HepG2 (cell line): ENCODE measurements around the gene FOXL3. TPM values are rescaled to one million over a fixed set of nuclear protein-coding genes. Genes with fewer than 3 reads are reported as not detected.

Experiments used
- ATAC-seq: fragments of 200-7000 bp; cut with Tn5 transposase; 3 replicates; pipeline ENCODE4 v1.9.1; 2020; ENCODE audit warnings: mild to moderate bottlenecking, moderate library complexity
- BruUV-seq: library from RNA; stranded (reverse); fragments of 400-500 nt; replicated peaks from 2 replicates; lab custom pipeline; 2021; lab: Mats Ljungman, UMichigan
- CTCF ChIA-PET: fragments of 300-600 bp; formaldehyde crosslinking; extraction: SDS; loops from one replicate; lab custom pipeline; 2021; ENCODE audit warnings: low total read pairs, inconsistent platforms, low intra/inter-chr PET ratio; lab: Yijun Ruan, JAX
- POLR2A ChIA-PET: fragments of 350-600 bp; sonication (Branson Sonifier 250); formaldehyde crosslinking; loops from one replicate; lab custom pipeline; 2020; ENCODE audit warnings: antibody characterized with exemption, inconsistent platforms; lab: Yijun Ruan, JAX
- DNase-seq: peaks from one replicate; pipeline ENCODE4 v3.0.0-alpha.2; 2015; ENCODE audit warnings: low spot score
- FAIRE-seq: peaks from 3 replicates; lab custom pipeline; 2011; peaks lifted over from hg19 to GRCh38; lab: Jason Lieb, UNC
- H2AFZ ChIP-seq: one replicate; pipeline ENCODE4 v1.6.1; 2011; ENCODE audit warnings: low read length, inconsistent platforms
- H3K27ac ChIP-seq: fragments of 300-600 bp; 3 replicates; pipeline ENCODE4 v1.8.0; 2011; ENCODE audit warnings: mixed run types, mild to moderate bottlenecking, mixed read lengths, low read length, inconsistent platforms; ENCODE audit not compliant: insufficient read depth; ENCODE audit errors: extremely low read length
- H3K27me3 ChIP-seq, 2 experiments: fragments of 200-600 bp in 1 of 2; 2 replicates in 1 of 2; 3 replicates in 1 of 2; pipeline versions ENCODE4 v1.6.0 to v1.8.0; 2011; ENCODE audit warnings: low read length in 2 of 2, mild to moderate bottlenecking in 2 of 2, moderate library complexity in 2 of 2, inconsistent platforms in 1 of 2; ENCODE audit not compliant: insufficient read depth in 2 of 2, control insufficient read depth in 1 of 2
- H3K36me3 ChIP-seq, 2 experiments: fragments of 200-600 bp in 1 of 2; replicated peaks in 1 of 2; 2 replicates in 1 of 2; 3 replicates in 1 of 2; pipeline versions ENCODE4 v1.5.1 to v1.8.0; 2011; ENCODE audit warnings: low read length in 2 of 2, inconsistent platforms in 1 of 2; ENCODE audit not compliant: insufficient read depth in 2 of 2, control insufficient read depth in 1 of 2
- H3K4me1 ChIP-seq: 2 replicates; pipeline ENCODE4 v1.5.1; 2012; ENCODE audit warnings: low read length, inconsistent platforms; ENCODE audit not compliant: insufficient read depth
- H3K4me2 ChIP-seq: 2 replicates; pipeline ENCODE4 v1.6.0; 2011; ENCODE audit warnings: low read depth, low read length, inconsistent platforms
- H3K4me3 ChIP-seq, 3 experiments: fragments of 200-600 bp in 1 of 3; sonication (generic), shearing (Covaris generic) in 1 of 3; replicated peaks in 1 of 3; 2 replicates each; pipeline ENCODE4 v1.5.1; 2011 to 2016; ENCODE audit warnings: low read length in 3 of 3, inconsistent platforms in 2 of 3, low read depth in 2 of 3, mild to moderate bottlenecking in 2 of 3, control low read depth in 1 of 3, mixed read lengths in 1 of 3; ENCODE audit not compliant: insufficient read depth in 1 of 3
- H3K79me2 ChIP-seq: one replicate; pipeline ENCODE4 v1.6.1; 2011; ENCODE audit warnings: low read length, inconsistent platforms; ENCODE audit not compliant: insufficient read depth
- H3K9ac ChIP-seq: 2 replicates; pipeline ENCODE4 v1.6.0; 2011; ENCODE audit warnings: mild to moderate bottlenecking, low read depth, low read length, inconsistent platforms; ENCODE audit not compliant: insufficient read depth
- H3K9me3 ChIP-seq: 2 replicates; pipeline ENCODE4 v1.5.1; 2012; ENCODE audit warnings: mild to moderate bottlenecking, low read length
- H4K20me1 ChIP-seq: 2 replicates; pipeline ENCODE4 v1.6.0; 2011; ENCODE audit warnings: inconsistent platforms, mild to moderate bottlenecking, low read length, moderate library complexity; ENCODE audit not compliant: insufficient read depth
- GABPA ChIP-seq, 2 experiments: IDR thresholded peaks; 2 replicates each; pipeline ENCODE4 v1.6.1; 2011 to 2016; ENCODE audit warnings: low read depth in 2 of 2, low read length in 1 of 2, missing biosample characterization in 1 of 2, missing genetic modification characterization in 1 of 2
- HNF1B ChIP-seq: sonication (generic); formaldehyde crosslinking; IDR thresholded peaks from 2 replicates; pipeline ENCODE4 v1.5.1; 2020; ENCODE audit warnings: mild to moderate bottlenecking, moderate library complexity, missing genetic modification reagents
- HNRNPL ChIP-seq: fragments of 200-400 bp; formaldehyde crosslinking; IDR thresholded peaks from 2 replicates; pipeline ENCODE4 v1.6.1; 2017; ENCODE audit warnings: mild to moderate bottlenecking, low read depth, low read length
- MTA3 ChIP-seq: sonication (generic); formaldehyde crosslinking; IDR thresholded peaks from 2 replicates; pipeline ENCODE4 v1.4.0; 2020; ENCODE audit warnings: missing genetic modification reagents
- NKX3-1 ChIP-seq: sonication (generic); formaldehyde crosslinking; IDR thresholded peaks from 2 replicates; pipeline ENCODE4 v1.5.0; 2020; ENCODE audit warnings: missing genetic modification reagents
- NONO ChIP-seq, 2 experiments: fragments of 450-650 bp in 1 of 2; sonication (generic) in 1 of 2; formaldehyde crosslinking in 1 of 2; IDR thresholded peaks in 1 of 2; conservative IDR thresholded peaks in 1 of 2; 2 replicates each; pipeline versions ENCODE4 v1.6.1 to v1.8.0; 2017 to 2022; ENCODE audit warnings: mild to moderate bottlenecking in 1 of 2, missing genetic modification reagents in 1 of 2, moderate library complexity in 1 of 2
- PRDM10 ChIP-seq: sonication (generic); formaldehyde crosslinking; IDR thresholded peaks from 2 replicates; pipeline ENCODE4 v1.4.0; 2020; ENCODE audit warnings: low read depth, missing genetic modification reagents
- U2AF1 ChIP-seq: fragments of 200-400 bp; formaldehyde crosslinking; optimal IDR thresholded peaks from 2 replicates; pipeline ENCODE3; 2017; ENCODE audit warnings: mild to moderate bottlenecking, low read depth, low read length
- ZIK1 ChIP-seq: sonication (generic); formaldehyde crosslinking; IDR thresholded peaks from 2 replicates; pipeline ENCODE4 v1.5.0; 2020; ENCODE audit warnings: mild to moderate bottlenecking, low read depth, missing genetic modification reagents, borderline replicate concordance
- ZNF124 ChIP-seq: sonication (generic); formaldehyde crosslinking; IDR thresholded peaks from 2 replicates; pipeline ENCODE4 v1.4.0; 2020; ENCODE audit warnings: missing genetic modification reagents
- ZNF446 ChIP-seq: sonication (generic); formaldehyde crosslinking; IDR thresholded peaks from 2 replicates; pipeline ENCODE4 v1.5.0; 2020; ENCODE audit warnings: mild to moderate bottlenecking, missing genetic modification reagents
- ZNF572 ChIP-seq: sonication (generic); formaldehyde crosslinking; IDR thresholded peaks from 2 replicates; pipeline ENCODE4 v1.5.1; 2020; ENCODE audit warnings: mild to moderate bottlenecking, missing genetic modification reagents
- ZNF660 ChIP-seq: sonication (generic); formaldehyde crosslinking; IDR thresholded peaks from 2 replicates; pipeline ENCODE4 v1.5.1; 2020; ENCODE audit warnings: mild to moderate bottlenecking, low read depth, missing genetic modification reagents, borderline replicate concordance
- ZXDC ChIP-seq: sonication (generic); formaldehyde crosslinking; IDR thresholded peaks from 2 replicates; pipeline ENCODE4 v1.5.0; 2020; ENCODE audit warnings: mild to moderate bottlenecking, missing genetic modification reagents
- WGBS: methylation state at CpG from one replicate; pipeline ENCODE4 v1.1.6; 2017; ENCODE audit warnings: low lambda C conversion rate; 5-methylcytosine and 5-hydroxymethylcytosine counted together
- in situ Hi-C: cut with HindIII; loops from 2 replicates; pipeline ENCODE4 v1.10.0; 2017; ENCODE audit warnings: low pct_unique_long_range_greater_than_20kb; ENCODE audit not compliant: extremely low pct_ligation_motif_present
- intact Hi-C: fragments of 100-400 bp; cut with micrococcal nuclease; formaldehyde crosslinking; loops from one replicate; pipeline ENCODE4 v1.10.0; 2022; ENCODE audit not compliant: unreplicated experiment
- polyA plus RNA-seq, 8 experiments: library from polyadenylated mRNA; depleted of rRNA in 3 of 8; stranded (reverse) in 7 of 8; unstranded in 1 of 8; fragments of >200 nt; fragmentation: Illumina TruSeq in 4 of 8; extraction: Trizol in 4 of 8; gene quantifications; 2 replicates each; pipeline versions ENCODE4 v1.2.1 to v1.2.3, GENCODE V29; 2011 to 2016; ENCODE audit warnings: low read depth in 4 of 8, missing spikeins in 1 of 8, mixed read lengths in 1 of 8; ENCODE audit not compliant: insufficient read depth in 1 of 8
- total RNA-seq, 5 experiments: library from RNA; depleted of rRNA; stranded (reverse); fragments of >200 nt; fragmentation: Illumina TruSeq; extraction: Trizol; gene quantifications; 2 replicates each; pipeline ENCODE4 v1.2.3, GENCODE V29; 2016; ENCODE audit warnings: low read depth in 1 of 5

The FOXL3 gene
- total and polyA plus RNA-seq, 2 of the 13 experiments (the other 11 are each of a cell fraction or from before 2014, with no cell fraction given) = not detected

GRCh38 chr7:276230-276835 is 13.6 kb upstream of the FOXL3 start:
- in situ Hi-C loops = no loop called here
- FAIRE-seq = no peak
- Histone ChIP-seq H3K4me1 (no peaks in the 10 kb centered on the region), H3K36me3 (no peaks in the 10 kb centered on the region), H4K20me1 (no peaks in the 10 kb centered on the region), H3K4me3 (no peak overlapping the region), H3K79me2 (no peaks in the 10 kb centered on the region), H3K27ac (no peak overlapping the region), H3K27me3 (peaks cover 0 to 5% of the 10 kb centered on the region in 2 experiments; a peak in 1 of 5 replicates), H3K9me3 (peaks cover 19% of the 10 kb centered on the region), H2AFZ (no peak overlapping the region), H3K4me2 (no peak overlapping the region), H3K9ac (no peak overlapping the region)
- WGBS = no CpG with 5 or more reads among the region's 10 CpGs
- intact Hi-C loops = no loop called here
- CTCF ChIA-PET = no interaction called here
- no TSS peak for BruUV-seq
- no peak for ATAC-seq
- POLR2A ChIA-PET = no interaction called here
- DNase-seq = no peak
- TF ChIP-seq HNRNPL = no peak
- TF ChIP-seq NKX3-1 (CRISPR knock-in tag) = no peak
- no peak for TF ChIP-seq NONO (IDR thresholded peaks at IDR 0.05)
- TF ChIP-seq NONO (CRISPR knock-in tag; conservative IDR thresholded peaks at IDR 0.05) = no peak
- no peak for TF ChIP-seq U2AF1
- TF ChIP-seq ZXDC (CRISPR knock-in tag) = no peak
- TF ChIP-seq ZNF124 = no peak
- TF ChIP-seq ZNF446 (CRISPR knock-in tag) = no peak
- TF ChIP-seq ZNF572 (CRISPR knock-in tag) = no peak
- no peak for TF ChIP-seq PRDM10
- TF ChIP-seq GABPA (IDR thresholded peaks at IDR 0.05; ENCODE audit: low read depth, low read length) = no peak
- no peak for TF ChIP-seq GABPA (CRISPR knock-in tag; IDR thresholded peaks at IDR 0.05; ENCODE audit: low read depth)
- no peak for TF ChIP-seq HNF1B (CRISPR knock-in tag)
- TF ChIP-seq ZIK1 (CRISPR knock-in tag) = no peak
- no peak for TF ChIP-seq ZNF660 (CRISPR knock-in tag)
- no peak for TF ChIP-seq MTA3 (CRISPR knock-in tag)
